Stimulated activated CD8-positive, alpha-beta memory T cell treated with anti-CD3 and anti-CD28 coated beads, Interleukin-4, amount 100 ng/mL, for 4 hours (primary cell): ENCODE data around the gene XRCC1.
A peak's percentile ranks its signal among the peaks of the same experiment; 100 is the strongest.
"Not testable (repeated sequence)": the region's sequence is repeated elsewhere in the genome, so short reads cannot be mapped to it uniquely, and the experiment has no call there.

Experiments
- DNase-seq, 2 donors: peaks; one replicate each; pipeline ENCODE4 v3.0.0-alpha.2; 2020; ENCODE audit warnings: low read depth in 2 of 2, low spot score in 1 of 2

Gene XRCC1

GRCh38 chr19:43575156-43575950 is at the start of gene XRCC1, which contains the start of gene PINLYP:
TSS of gene XRCC1 (minus strand) at chr19:43575527. CDS start at chr19:43575458, 69 bp downstream.
TSS of gene PINLYP (plus strand) at chr19:43575801. CDS start at chr19:43577192, 1,391 bp downstream.
- DNase-seq: peak; percentile 80 to 92

- DNase-seq: peak; percentile 64 to 67
These were observed 49.6 kb upstream of the XRCC1 start for GRCh38 chr19:43624933-43625332.

GRCh38 chr19:43623889-43624670 is 48.8 kb upstream of the XRCC1 start:
- DNase-seq: no peak

GRCh38 chr19:43622956-43623355 is 47.6 kb upstream of the XRCC1 start:
- no peak for DNase-seq

GRCh38 chr19:43622070-43622469 is 46.7 kb upstream of the XRCC1 start:
- DNase-seq: no peak

- peak in 1 of 2 donors; percentile 76 for DNase-seq
These were observed 45.0 kb upstream of the XRCC1 start for GRCh38 chr19:43620061-43621001.

- peak; percentile 60 to 77 for DNase-seq
These were observed 44.1 kb upstream of the XRCC1 start, which contains the start of gene ZNF428 for GRCh38 chr19:43619262-43620060. TSS of gene ZNF428 (minus strand) at chr19:43619629. CDS start at chr19:43614304, 5,325 bp downstream.

- no peak for DNase-seq
These were observed 43.6 kb upstream of the XRCC1 start for GRCh38 chr19:43618921-43619261.

- no peak for DNase-seq
These were observed 41.6 kb upstream of the XRCC1 start for GRCh38 chr19:43616954-43617353.

GRCh38 chr19:43616306-43616705 is 41.0 kb upstream of the XRCC1 start:
- no peak for DNase-seq

GRCh38 chr19:43612374-43612773 is 37.0 kb upstream of the XRCC1 start:
- no peak for DNase-seq

- DNase-seq: no peak
These were observed 36.5 kb upstream of the XRCC1 start, which contains the start of gene SRRM5 for GRCh38 chr19:43611788-43612187. TSS of gene SRRM5 (plus strand) at chr19:43612088. CDS start at chr19:43612122, 34 bp downstream.

GRCh38 chr19:43610493-43610892 is 35.2 kb upstream of the XRCC1 start:
- DNase-seq: no peak

GRCh38 chr19:43609872-43610271 is 34.5 kb upstream of the XRCC1 start:
- no peak for DNase-seq

- DNase-seq: no peak
These were observed 32.2 kb upstream of the XRCC1 start for GRCh38 chr19:43607238-43608205.

- DNase-seq: no peak
These were observed 31.4 kb upstream of the XRCC1 start for GRCh38 chr19:43606569-43607229.

GRCh38 chr19:43605875-43606568 is 30.7 kb upstream of the XRCC1 start:
- no peak for DNase-seq

- DNase-seq: not testable (repeated sequence)
These were observed 25.0 kb upstream of the XRCC1 start for GRCh38 chr19:43600326-43600725.
